WTC11 (cell line): Measurements from ENCODE around the gene SFI1. TPM values are rescaled to one million over a fixed set of nuclear protein-coding genes. Genes with fewer than 3 reads are reported as not detected.

Source experiments
- ATAC-seq: fragments of 200-7000 bp; cut with Tn5 transposase; 2 replicates; pipeline ENCODE4 v1.10.0; 2021; ENCODE audit warnings: mild to moderate bottlenecking, moderate library complexity
- CTCF ChIA-PET: fragments of 300-600 bp; sonication (Branson Sonifier 250); formaldehyde crosslinking; loops from one replicate; lab custom pipeline; 2021; ENCODE audit warnings: antibody characterized with exemption; lab: Charles Lee
- POLR2A ChIA-PET: fragments of 350-600 bp; sonication (Branson Sonifier 250); formaldehyde crosslinking; loops from one replicate; lab custom pipeline; 2021; ENCODE audit warnings: antibody characterized with exemption; lab: Charles Lee
- DNase-seq: peaks from one replicate; pipeline ENCODE4 v3.0.0; 2021; ENCODE audit warnings: low spot score
- H3K27ac Mint-ChIP-seq: 2 replicates; pipeline ENCODE4 v1.8.0; 2021; ENCODE audit warnings: mixed read lengths
- H3K27me3 Mint-ChIP-seq: 2 replicates; pipeline ENCODE4 v1.8.0; 2021; ENCODE audit warnings: low read depth, mild to moderate bottlenecking, moderate library complexity, mixed read lengths
- H3K36me3 Mint-ChIP-seq: 2 replicates; pipeline ENCODE4 v1.8.0; 2021; ENCODE audit warnings: mixed read lengths
- H3K4me1 Mint-ChIP-seq: 2 replicates; pipeline ENCODE4 v1.8.0; 2022; ENCODE audit warnings: mixed read lengths
- H3K4me3 Mint-ChIP-seq: 2 replicates; pipeline ENCODE4 v1.8.0; 2021; ENCODE audit warnings: mild to moderate bottlenecking, moderate library complexity, mixed read lengths
- H3K9me3 Mint-ChIP-seq: 2 replicates; pipeline ENCODE4 v1.8.0; 2021; ENCODE audit warnings: mixed read lengths
- E2F1 ChIP-seq: sonication (generic); formaldehyde crosslinking; IDR thresholded peaks from 2 replicates; pipeline ENCODE4 v1.8.0; 2022; ENCODE audit warnings: mild to moderate bottlenecking, missing genetic modification reagents
- EMX1 ChIP-seq: fragments of 250-450 bp; sonication (Bioruptor Pico); IDR thresholded peaks from 2 replicates; pipeline ENCODE4 v1.8.0; 2021; ENCODE audit warnings: mild to moderate bottlenecking
- FOXK1 ChIP-seq: sonication (generic); formaldehyde crosslinking; IDR thresholded peaks from 2 replicates; pipeline ENCODE4 v1.8.0; 2022; ENCODE audit warnings: mild to moderate bottlenecking, moderate library complexity, missing genetic modification reagents
- GABPB1 ChIP-seq: sonication (generic); formaldehyde crosslinking; IDR thresholded peaks from 2 replicates; pipeline ENCODE4 v1.8.1; 2023; ENCODE audit warnings: mild to moderate bottlenecking, missing genetic modification reagents
- MLX ChIP-seq: sonication (generic); formaldehyde crosslinking; IDR thresholded peaks from 2 replicates; pipeline ENCODE4 v1.8.1; 2023; ENCODE audit warnings: mild to moderate bottlenecking, missing genetic modification reagents, moderate library complexity
- NFATC4 ChIP-seq: fragments of 250-450 bp; sonication (Bioruptor Pico); IDR thresholded peaks from 2 replicates; pipeline ENCODE4 v1.9.0; 2021; ENCODE audit warnings: mild to moderate bottlenecking
- NFE2L1 ChIP-seq: sonication (generic); formaldehyde crosslinking; IDR thresholded peaks from 2 replicates; pipeline ENCODE4 v1.8.1; 2023; ENCODE audit warnings: missing genetic modification reagents
- NR1H2 ChIP-seq: sonication (generic); formaldehyde crosslinking; IDR thresholded peaks from 2 replicates; pipeline ENCODE4 v1.9.0; 2021; ENCODE audit warnings: mild to moderate bottlenecking, moderate library complexity, missing genetic modification reagents
- PRDM15 ChIP-seq: sonication (generic); formaldehyde crosslinking; IDR thresholded peaks from 2 replicates; pipeline ENCODE4 v1.8.0; 2022; ENCODE audit warnings: missing genetic modification reagents
- TEAD1 ChIP-seq: sonication (generic); formaldehyde crosslinking; IDR thresholded peaks from 2 replicates; pipeline ENCODE4 v1.8.0; 2022; ENCODE audit warnings: mild to moderate bottlenecking, missing genetic modification reagents
- ZNF281 ChIP-seq: sonication (generic); formaldehyde crosslinking; IDR thresholded peaks from 2 replicates; pipeline ENCODE4 v1.8.0; 2023; ENCODE audit warnings: mild to moderate bottlenecking, missing genetic modification reagents
- ZNF532 ChIP-seq: fragments of 250-450 bp; sonication (Bioruptor Pico); IDR thresholded peaks from 2 replicates; pipeline ENCODE4 v1.9.0; 2021; ENCODE audit warnings: mild to moderate bottlenecking, borderline replicate concordance
- ZSCAN18 ChIP-seq: fragments of 250-450 bp; sonication (Bioruptor Pico); IDR thresholded peaks from 2 replicates; pipeline ENCODE4 v2.1.2; 2022; ENCODE audit warnings: mild to moderate bottlenecking, moderate library complexity
- total RNA-seq: library from RNA; stranded (reverse); gene quantifications from 3 replicates; pipeline ENCODE4 v1.2.3, GENCODE V29; 2021

Gene SFI1
- total RNA-seq, 1 experiment from 2014 or later, result 43.6 TPM

GRCh38 chr22:31574055-31574670 lies 77.8 kb downstream of the SFI1 start:
- CTCF ChIA-PET, result interaction anchor here (1.2 kb wide), 1 partner anchor 60 kb away, joined by 3 read pairs; no protein-coding TSS in a partner anchor
- Mint-ChIP-seq H3K27ac (no peak overlapping the region), H3K36me3 (peaks cover 4% of the 10 kb centered on the region; the same call in 1 of the 2 replicates), H3K27me3 (no peaks in the 10 kb centered on the region), H3K4me3 (no peak overlapping the region), H3K4me1 (no peaks in the 10 kb centered on the region), H3K9me3 (no peaks in the 10 kb centered on the region)
- POLR2A ChIA-PET, result no interaction called here
- TF ChIP-seq MLX (CRISPR knock-in tag) (no peak), FOXK1 (no peak), TEAD1 (CRISPR knock-in tag) (no peak), NFATC4 (CRISPR knock-in tag) (no peak), ZNF532 (CRISPR knock-in tag) (no peak), ZSCAN18 (CRISPR knock-in tag) (no peak), NR1H2 (CRISPR knock-in tag) (no peak), E2F1 (CRISPR knock-in tag) (no peak), NFE2L1 (CRISPR knock-in tag) (no peak), GABPB1 (CRISPR knock-in tag) (no peak), ZNF281 (no peak), PRDM15 (CRISPR knock-in tag) (no peak), EMX1 (CRISPR knock-in tag) (no peak)
- ATAC-seq (no peak), DNase-seq (no peak)
